ENCODE measurements around the gene USH1C. TPM values are rescaled to one million over a fixed set of nuclear protein-coding genes. Genes with fewer than 3 reads are reported as not detected.

Gene USH1C
- total RNA-seq, 1 donor from 2014 or later: 1.4 TPM

- H3K9me3 Mint-ChIP-seq (ENCODE audit: unreplicated experiment): no peaks in the 10 kb centered on the region
- H3K27me3 Mint-ChIP-seq (ENCODE audit: unreplicated experiment): peaks cover 6% of the 10 kb centered on the region
- no peaks in the 10 kb centered on the region for H3K4me1 Mint-ChIP-seq (ENCODE audit: unreplicated experiment)
- TF ChIP-seq CTCF (IDR thresholded peaks at IDR 0.05; ENCODE audit: unreplicated experiment): no peak
- no peak overlapping the region for H3K4me3 Mint-ChIP-seq (ENCODE audit: unreplicated experiment)
- DNase-seq (ENCODE audit: low spot score): no peak
- no peaks in the 10 kb centered on the region for H3K36me3 Mint-ChIP-seq (ENCODE audit: low read depth, unreplicated experiment)
- no peak overlapping the region for H3K27ac Mint-ChIP-seq (ENCODE audit: unreplicated experiment)
These were observed 30.2 kb upstream of the USH1C start for GRCh38 chr11:17574141-17575091.

- Mint-ChIP-seq H3K4me3 (ENCODE audit: unreplicated experiment) (no peak overlapping the region), H3K36me3 (ENCODE audit: low read depth, unreplicated experiment) (no peaks in the 10 kb centered on the region), H3K27ac (ENCODE audit: unreplicated experiment) (no peak overlapping the region), H3K27me3 (ENCODE audit: unreplicated experiment) (peaks cover 6% of the 10 kb centered on the region), H3K4me1 (ENCODE audit: unreplicated experiment) (no peaks in the 10 kb centered on the region), H3K9me3 (ENCODE audit: unreplicated experiment) (no peaks in the 10 kb centered on the region)
- DNase-seq (ENCODE audit: low spot score): no peak
- no peak for TF ChIP-seq CTCF (IDR thresholded peaks at IDR 0.05; ENCODE audit: unreplicated experiment)
These were observed 29.3 kb upstream of the USH1C start for GRCh38 chr11:17573526-17573925.

GRCh38 chr11:17572791-17573460 is 28.7 kb upstream of the USH1C start:
- Mint-ChIP-seq H3K4me1 (ENCODE audit: unreplicated experiment) (no peaks in the 10 kb centered on the region), H3K36me3 (ENCODE audit: low read depth, unreplicated experiment) (no peaks in the 10 kb centered on the region), H3K27me3 (ENCODE audit: unreplicated experiment) (peaks cover 6% of the 10 kb centered on the region), H3K4me3 (ENCODE audit: unreplicated experiment) (no peak overlapping the region), H3K9me3 (ENCODE audit: unreplicated experiment) (no peaks in the 10 kb centered on the region), H3K27ac (ENCODE audit: unreplicated experiment) (no peak overlapping the region)
- no peak for TF ChIP-seq CTCF (IDR thresholded peaks at IDR 0.05; ENCODE audit: unreplicated experiment)
- no peak for DNase-seq (ENCODE audit: low spot score)

GRCh38 chr11:17572359-17572690 is 28.1 kb upstream of the USH1C start:
- TF ChIP-seq CTCF (IDR thresholded peaks at IDR 0.05; ENCODE audit: unreplicated experiment): no peak
- no peak overlapping the region for H3K4me3 Mint-ChIP-seq (ENCODE audit: unreplicated experiment)
- H3K27ac Mint-ChIP-seq (ENCODE audit: unreplicated experiment): no peak overlapping the region
- H3K9me3 Mint-ChIP-seq (ENCODE audit: unreplicated experiment): no peaks in the 10 kb centered on the region
- H3K27me3 Mint-ChIP-seq (ENCODE audit: unreplicated experiment): peaks cover 6% of the 10 kb centered on the region
- no peaks in the 10 kb centered on the region for H3K36me3 Mint-ChIP-seq (ENCODE audit: low read depth, unreplicated experiment)
- DNase-seq (ENCODE audit: low spot score): no peak
- no peaks in the 10 kb centered on the region for H3K4me1 Mint-ChIP-seq (ENCODE audit: unreplicated experiment)
